GM12873 (cell line): ENCODE results near the gene KAZN.

Experiments used
- TF ChIP-seq, protein P1 (sequence below): IDR thresholded peaks from 2 replicates; pipeline ENCODE4 v1.5.1; 2012; ENCODE audit warnings: low read depth, mild to moderate bottlenecking, moderate library complexity, low read length, control low read depth; ENCODE audit not compliant: insufficient read depth; ENCODE audit errors: missing control alignments

Gene KAZN

DNA sequence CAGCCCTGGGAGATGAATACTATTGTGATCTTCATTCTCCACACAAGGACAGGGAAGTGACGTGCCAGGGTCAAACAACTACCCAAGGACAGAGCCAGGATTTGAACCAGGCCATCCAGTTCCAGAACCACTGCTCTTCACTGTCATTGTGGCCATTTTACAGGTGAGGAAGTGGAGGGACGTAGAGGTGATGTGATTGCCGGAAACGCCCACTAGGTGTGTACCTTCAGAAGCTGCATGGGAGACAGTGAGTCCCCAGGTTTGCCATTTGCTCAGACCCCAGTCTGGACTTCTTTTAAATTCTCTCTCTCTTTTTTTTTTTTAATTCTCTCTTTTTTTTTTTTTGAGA, 347.5 kb downstream of the KAZN start:
- TF ChIP-seq, protein P1, sequence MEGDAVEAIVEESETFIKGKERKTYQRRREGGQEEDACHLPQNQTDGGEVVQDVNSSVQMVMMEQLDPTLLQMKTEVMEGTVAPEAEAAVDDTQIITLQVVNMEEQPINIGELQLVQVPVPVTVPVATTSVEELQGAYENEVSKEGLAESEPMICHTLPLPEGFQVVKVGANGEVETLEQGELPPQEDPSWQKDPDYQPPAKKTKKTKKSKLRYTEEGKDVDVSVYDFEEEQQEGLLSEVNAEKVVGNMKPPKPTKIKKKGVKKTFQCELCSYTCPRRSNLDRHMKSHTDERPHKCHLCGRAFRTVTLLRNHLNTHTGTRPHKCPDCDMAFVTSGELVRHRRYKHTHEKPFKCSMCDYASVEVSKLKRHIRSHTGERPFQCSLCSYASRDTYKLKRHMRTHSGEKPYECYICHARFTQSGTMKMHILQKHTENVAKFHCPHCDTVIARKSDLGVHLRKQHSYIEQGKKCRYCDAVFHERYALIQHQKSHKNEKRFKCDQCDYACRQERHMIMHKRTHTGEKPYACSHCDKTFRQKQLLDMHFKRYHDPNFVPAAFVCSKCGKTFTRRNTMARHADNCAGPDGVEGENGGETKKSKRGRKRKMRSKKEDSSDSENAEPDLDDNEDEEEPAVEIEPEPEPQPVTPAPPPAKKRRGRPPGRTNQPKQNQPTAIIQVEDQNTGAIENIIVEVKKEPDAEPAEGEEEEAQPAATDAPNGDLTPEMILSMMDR = peak; percentile 2

DNA sequence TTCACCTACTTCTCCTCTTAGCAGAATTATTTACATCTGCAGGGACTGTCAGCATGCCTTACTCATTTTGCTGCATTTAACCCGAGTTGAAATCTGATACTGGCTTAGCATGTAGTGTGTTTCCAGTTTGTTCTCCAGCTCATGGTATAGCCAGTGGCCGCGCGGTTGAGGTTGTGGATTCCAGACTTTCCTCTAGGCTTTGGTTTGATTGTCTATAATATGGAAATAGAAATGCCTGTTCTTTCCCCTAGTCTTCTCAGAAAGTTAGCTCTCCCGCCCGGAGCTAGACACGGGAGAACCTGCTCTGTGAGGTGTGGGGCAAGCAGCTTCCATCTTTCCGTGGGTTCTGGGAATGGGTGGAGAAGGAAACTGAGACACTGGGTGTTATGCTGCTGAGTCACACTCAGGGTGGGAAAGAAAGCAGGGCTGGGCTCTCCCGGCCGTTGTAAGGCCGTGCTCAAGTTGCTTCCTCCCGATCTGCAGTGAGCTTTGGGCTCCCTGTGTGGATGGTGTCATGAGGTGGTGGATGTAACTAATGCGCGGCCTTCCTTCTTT, 348.3 kb downstream of the KAZN start:
- TF ChIP-seq, protein P1 = no peak

DNA sequence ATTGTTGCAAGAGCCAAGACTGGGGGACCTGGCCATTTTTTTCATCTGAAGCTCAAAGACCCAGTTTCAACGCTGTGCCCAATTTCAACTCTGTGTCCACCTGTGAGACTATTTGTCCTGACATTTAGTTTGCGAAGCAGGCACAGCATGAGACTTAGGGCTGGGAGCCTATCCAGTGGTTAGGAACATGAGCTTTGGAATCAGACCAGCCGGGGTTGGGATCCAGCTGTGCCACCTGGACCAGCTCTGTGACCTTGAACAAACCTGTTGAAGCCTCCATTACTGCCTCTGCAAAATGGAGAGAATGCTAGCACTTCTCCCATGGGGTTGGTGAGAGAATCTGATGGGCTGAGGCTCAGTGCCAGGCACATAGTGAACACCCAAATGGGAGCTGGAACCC, 348.9 kb downstream of the KAZN start:
- TF ChIP-seq, protein P1 = no peak

DNA sequence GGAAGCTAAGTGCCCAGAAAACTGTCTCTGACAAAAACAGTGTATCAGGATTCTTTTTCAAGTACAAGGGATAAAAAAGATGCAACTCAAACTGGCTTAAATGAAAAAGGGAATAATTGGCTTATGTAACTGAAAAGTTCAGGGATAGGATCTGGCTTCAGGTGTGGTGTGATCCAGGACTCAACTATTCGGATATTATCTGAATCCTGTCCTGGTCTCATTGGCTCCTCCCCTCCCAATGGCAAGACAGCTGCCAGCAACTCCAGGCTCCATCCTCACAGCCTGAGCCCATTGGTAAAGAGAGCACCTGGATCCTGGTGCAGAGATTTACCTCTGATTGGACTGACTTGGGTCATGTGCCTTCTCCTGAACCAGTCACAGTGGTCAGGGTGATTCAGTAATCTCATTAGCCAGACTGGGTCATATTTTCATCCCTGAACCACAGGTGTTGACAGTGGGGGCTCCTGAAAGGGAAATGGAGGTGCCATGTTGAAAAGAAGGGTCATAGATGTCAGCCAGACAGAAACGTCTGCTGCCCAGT, 349.7 kb downstream of the KAZN start:
- TF ChIP-seq, protein P1 = no peak

DNA sequence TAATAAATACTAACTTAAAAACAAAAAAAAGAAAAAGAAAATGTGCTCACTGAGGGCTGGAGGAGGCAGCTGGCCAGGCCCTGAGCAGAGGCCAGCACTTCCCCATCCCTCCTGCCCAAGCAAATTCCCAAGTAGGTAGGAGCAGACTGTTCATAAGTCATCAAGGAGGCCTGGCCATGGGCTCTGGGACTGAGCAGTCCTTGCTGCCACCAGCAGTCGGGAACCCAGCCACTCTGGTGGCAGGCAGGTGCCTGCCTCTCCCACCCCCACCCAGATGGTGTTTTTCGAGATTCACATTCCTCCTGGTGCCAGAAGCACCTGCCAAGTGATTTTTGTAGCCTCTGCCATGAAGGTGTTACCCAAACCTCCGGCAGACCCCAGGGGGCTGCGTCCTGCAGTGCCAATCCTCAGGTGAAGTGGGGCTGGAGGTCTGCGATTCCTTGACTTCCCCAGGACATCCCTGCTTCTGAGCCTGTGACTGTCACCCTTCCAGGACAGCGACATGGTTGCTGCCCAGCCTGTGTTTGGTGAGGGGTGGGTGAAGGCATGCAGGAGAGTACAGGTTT, 350.9 kb downstream of the KAZN start:
- TF ChIP-seq, protein P1 = no peak

DNA sequence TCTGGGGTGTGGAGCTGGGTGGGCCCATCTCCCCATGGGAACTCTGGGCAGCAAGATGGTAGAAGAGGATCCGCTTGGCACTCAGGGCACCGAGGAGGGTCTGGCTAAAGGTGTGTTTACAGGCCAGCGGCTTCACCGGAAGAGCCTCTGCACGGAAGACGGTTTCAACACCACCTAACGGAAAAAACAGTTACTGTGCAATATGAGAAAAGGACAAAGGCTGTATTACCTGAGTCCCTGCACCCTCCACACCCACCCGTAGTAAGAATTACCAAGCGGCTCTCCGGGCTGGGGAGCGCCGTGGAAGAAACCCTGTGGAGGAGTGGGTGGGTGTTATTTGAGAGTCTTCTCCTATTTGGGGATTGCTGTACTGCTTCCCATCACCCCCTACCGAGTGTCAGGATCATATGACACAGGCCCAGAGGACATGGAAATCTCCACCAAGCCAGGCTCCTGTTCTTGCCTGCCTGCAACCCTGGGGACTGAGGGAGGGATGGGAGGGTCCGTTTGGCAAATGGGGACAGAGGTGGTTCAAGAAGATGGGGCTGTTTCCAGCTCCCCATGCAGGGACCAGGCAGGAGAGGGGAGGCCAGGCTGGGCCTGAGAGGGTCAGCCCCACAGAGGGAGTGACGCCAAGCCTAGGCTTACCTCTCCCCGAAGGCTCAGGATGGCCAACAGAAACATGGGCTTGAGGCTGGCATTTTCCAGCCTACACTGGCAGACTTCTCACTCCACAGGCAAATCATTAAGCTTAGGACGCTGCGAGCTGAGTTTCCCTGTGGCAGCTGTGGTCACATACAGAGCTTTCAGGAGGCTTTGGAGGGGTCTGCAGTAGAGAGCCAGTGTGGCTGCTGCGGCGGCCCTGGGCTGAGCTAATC, 351.6 kb downstream of the KAZN start:
- TF ChIP-seq, protein P1 = no peak

DNA sequence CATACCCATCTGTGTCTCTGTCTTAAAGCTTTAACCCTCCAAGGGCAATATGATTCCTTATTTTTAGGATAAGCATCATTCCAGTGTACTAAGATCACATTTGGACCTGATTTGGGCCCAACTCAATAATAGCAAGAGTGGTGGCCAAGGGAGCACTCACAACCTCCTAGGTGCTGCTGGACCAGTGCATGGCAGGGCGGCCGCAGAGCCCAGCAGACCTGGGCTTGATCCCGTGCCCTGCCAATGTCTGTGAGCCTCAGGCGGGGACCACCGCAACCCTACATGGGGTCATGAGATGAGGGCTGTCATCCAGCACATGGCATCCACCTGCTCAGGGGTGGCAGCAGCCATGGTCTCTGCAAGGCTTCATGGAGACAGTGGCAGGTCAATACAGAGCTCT, 353.3 kb downstream of the KAZN start:
- TF ChIP-seq, protein P1 = no peak
